ENCODE results near the gene DOCK10.

- TF ChIP-seq CTCF (optimal IDR thresholded peaks at IDR 0.05 in 1 of 3, IDR thresholded peaks at IDR 0.05 in 1 of 3, conservative IDR thresholded peaks at IDR 0.05 in 1 of 3; ENCODE audit: extremely low read depth in 1 of 3, insufficient read depth in 2 of 3, low read length in 3 of 3) (no peak), EZH2 (IDR thresholded peaks at IDR 0.05; ENCODE audit: low read length) (no peak)
Observed at GRCh38 chr2:224777559-224777930, 264.7 kb downstream of the DOCK10 start.
